EH (cell line): ENCODE data around the gene CLIC6.
A peak's percentile ranks its signal among the peaks of the same experiment; 100 is the strongest.
"Not testable (repeated sequence)": the region's sequence is repeated elsewhere in the genome, so short reads cannot be mapped to it uniquely, and the experiment has no call there.

Experiments
- DNase-seq: peaks from one replicate; pipeline ENCODE4 v3.0.0-alpha.2; 2015; ENCODE audit warnings: low read depth

The CLIC6 gene

DNA sequence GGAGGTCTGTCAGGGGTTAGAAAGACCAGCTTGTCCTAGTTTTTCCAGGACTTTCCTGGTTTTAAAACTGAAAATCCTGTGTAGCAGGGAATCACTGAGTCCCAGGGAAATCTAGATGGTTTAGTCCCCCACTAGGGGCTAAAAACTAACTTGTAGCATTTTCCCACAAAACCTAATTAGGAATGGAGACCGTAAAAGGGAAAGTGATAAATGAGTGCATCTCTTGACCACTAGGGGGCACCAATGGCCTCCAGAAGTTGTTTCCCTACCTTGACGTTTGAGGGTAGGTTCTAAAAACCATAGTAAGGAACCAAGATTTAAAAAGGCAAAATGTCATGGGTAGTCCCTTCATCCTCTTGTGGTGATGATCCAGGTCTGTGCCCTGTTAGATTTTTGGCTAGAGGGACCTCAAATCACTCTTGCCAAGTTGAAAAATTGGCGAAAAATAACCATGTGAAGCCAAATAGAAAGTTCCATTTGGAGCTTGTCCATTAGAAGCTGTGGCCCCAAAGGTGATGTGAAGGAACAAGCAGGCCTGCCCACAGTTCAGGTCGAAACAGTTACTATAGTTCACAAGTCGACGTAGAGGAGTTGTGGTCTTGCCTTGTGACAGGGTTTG lies 24.5 kb downstream of the CLIC6 start:
- DNase-seq, result peak; percentile 78

DNA sequence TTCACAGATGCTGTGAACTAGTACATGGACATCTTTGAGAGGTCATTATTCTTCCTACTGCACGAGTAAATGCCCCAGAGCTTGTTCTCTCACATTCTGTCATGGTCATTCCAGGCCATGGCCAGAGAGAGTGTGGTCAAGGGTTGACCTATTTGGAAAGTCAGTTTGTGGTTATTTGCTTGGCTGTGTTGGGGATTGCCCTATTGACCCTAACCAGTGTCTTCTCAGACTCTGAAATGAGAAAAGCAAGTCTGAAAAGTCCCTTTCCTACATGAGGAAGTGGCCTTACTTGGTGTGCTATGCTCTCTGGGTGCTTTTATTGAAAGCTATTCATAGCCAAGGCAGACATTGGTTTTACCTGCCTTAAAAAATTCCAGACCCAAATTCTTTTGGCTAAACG lies 26.6 kb downstream of the CLIC6 start:
- DNase-seq, result peak; percentile 45

DNA sequence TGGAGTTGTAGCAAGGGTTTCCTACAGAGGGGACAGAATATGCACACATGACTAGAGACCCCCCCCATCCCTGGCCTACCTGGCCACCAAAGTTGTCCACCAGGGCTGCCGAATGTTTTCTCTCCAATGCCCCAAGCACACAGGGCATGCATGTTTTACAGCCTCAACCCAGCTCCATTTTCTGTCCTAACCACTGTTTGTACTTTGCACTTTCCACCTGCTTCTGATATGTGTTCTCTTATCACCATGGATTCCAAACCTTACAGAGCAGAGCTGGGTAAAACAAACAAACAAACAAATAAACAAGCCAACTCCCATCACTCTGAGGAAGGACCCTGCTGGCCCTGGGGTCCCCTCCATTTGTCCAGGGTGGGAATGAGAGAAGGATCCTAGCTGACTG lies 27.3 kb downstream of the CLIC6 start:
- no peak for DNase-seq

DNA sequence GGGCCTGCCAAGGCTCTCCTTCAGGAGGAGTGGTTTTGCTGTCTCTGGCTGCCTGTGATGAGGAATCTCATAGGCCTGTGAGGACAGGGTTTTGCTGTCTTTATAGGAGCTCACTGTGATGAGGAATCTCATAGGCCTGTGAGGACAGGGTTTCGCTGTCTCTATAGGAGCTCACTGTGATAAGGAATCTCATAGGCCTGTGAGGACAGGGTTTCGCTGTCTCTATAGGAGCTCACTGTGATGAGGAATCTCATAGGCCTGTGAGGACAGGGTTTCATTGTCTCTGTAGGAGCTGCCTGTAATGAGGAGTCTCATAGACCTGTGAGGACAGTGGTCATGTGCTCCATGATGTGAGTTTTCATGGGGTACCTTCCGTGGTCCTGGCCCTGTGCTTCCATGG lies 29.0 kb downstream of the CLIC6 start:
- no peak for DNase-seq

DNA sequence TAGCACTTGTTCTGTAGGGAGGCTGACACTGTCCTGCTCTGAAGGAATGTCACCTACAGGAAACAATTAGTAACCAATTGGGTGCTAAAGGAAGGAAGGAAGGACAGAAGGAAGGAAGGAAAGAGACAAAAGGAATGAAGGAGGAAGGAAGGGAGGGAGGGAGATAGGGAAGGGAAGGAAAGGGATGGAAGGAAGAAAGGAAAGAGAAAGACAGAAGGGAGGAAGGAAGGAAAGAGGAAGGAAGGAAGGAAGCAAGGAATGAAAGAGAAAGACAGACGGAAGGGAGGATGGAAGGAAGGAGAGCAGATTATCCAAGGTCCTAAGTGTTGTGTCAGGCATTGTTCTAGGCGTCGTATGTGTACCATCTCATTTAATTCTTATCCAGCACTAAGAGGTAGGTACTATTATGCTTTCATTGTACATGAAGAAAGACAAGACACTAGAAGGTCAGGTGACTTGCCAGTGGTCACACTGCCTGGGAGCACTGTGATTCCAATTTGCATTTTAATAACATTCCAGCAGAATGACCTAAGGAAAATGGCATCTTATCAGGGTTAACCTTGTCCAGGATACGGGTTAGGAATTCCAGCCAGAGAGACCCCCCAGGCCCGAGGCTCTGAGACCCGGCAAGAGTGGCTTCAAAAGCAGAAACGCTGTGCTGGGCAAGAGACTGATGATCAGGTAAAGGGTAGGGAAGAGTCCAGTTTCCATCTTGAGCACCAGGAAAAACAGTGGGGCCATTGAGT lies 29.6 kb downstream of the CLIC6 start:
- DNase-seq, result peak; percentile 48

DNA sequence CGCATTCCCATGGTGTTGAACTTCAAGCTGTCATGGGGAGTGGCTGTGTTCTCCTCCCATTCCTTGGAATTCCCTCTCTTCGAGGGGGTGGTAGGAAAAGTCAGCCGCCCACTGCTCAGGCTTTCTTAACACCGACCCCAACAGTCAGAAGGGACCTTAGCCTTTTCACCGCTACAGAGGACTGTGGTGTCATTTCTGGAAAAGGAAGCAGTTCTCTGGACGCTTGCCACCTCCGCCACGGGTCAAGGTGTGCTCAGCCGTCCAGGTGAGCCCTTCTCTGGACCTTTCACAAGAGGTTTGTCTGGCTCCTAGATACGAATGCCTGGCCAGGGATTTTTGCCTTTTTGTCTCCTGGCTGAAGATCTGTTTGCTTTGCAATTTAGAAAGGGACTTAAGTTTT lies 31.8 kb downstream of the CLIC6 start:
- DNase-seq, result no peak

DNA sequence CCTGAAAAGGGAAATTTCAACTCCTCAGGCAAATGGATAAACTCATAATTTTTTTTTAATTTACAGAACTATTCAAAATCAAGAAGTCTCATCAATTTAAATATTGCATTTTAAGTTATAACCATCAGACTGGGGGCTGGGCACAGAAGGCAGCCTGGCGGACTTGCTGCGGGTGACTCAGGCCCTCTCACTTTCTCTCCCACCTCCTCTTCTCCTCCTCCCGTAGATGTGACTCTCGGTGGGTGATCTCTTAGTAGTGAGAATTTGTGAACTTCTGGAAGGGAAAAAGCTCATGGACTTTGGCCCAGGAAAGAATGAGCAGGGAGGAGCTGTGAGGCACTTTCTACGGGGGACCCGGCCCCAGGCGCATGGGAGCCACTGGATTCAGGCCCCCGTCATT lies 32.9 kb downstream of the CLIC6 start:
- peak; percentile 81 for DNase-seq

DNA sequence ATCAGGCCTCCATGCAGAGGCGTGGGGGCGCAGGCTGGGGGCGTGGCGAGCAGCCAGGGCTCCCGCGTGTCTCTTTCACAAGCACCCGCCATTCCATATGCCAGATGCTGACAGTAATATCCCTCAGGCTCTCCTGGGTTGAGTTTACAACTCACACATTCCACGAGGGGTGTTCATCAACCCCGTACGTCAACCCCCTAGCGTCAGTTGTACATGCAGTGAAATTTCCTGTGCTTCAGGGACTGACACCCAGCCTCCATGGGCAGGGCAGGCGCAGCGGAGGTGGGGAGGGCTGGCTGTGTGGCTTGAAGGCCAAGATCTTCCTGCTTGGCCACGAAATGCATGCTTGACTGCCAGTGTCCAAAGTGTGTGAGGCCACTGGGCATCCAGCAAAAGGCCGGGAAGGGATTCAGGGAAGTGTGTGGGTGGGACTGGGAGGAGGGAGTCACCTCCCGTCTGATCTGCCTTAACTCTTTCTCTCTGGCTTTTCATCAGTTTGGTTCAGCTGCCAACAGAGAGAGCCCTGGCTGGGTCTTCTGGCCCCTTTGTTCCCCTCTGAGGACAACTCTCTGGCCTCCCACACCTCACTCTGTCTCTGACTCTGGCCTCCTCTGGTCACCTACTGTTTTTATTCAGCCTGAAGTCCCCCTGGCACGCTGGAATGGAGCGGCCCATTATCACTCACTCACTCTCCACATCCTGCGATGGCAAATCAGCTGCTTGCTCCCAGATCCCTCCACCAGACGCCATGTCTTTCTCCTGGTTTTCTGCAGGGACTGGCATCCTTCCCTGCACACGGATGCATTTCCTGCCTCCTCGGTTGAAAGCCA lies 33.8 kb downstream of the CLIC6 start:
- peak; percentile 100 for DNase-seq

DNA sequence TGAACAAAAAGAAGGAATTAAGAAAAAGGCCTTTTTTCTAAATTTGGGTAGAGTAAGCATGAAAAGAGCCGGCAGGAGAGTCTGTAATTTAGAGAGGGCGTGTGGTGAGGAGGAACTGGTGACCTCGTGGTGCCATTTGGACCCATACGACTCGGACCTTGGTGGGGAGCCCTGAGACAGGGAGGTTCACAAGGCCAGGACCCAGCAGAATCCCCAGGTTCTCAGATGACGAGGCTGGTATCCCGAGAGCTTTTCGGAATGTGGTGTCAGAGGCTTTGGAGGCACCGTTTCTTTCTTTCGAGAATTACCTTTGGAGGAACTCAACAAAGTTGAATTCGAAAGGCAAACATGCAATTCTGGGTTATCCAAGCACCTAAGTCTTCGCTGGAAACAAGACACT lies 34.8 kb downstream of the CLIC6 start:
- DNase-seq, result no peak

DNA sequence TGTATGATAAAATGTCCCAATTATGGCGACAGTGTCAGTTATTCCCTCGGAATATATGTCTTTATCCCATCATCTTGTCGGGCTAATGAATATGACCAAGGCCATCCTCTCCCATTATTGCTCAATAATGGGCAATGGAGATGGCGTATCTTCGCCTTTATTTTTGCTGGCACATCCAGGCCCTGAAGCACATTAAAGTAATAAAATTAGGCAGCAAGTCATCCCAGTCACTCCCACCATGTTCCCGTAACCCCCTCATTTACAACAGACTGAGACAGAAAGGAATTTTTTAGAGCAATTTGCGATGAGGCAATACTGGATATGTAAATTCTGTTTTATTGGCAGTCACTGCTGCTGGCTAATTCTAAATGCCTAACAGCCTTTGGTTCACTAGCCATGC lies 35.3 kb downstream of the CLIC6 start:
- DNase-seq, result peak; percentile 96

DNA sequence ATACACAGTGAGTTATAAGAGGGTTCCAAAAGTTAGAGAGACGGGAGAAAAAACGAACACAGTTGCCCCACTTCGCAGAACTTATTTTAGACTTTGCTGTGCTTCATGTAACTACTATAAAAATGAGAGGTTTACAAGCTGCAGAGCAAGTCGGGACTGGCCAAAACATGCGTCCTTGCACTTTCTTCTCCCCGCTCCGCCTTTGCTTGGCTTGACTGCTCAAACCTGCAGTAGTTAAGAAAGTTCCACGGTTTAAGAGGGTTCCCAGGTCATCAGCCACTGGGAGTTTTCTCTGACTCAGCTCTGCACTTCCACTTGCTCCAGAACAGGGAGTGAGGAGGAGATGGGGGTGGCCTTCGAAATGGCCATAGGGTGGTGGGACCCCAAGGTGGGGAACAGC lies 36.2 kb downstream of the CLIC6 start:
- no peak for DNase-seq

DNA sequence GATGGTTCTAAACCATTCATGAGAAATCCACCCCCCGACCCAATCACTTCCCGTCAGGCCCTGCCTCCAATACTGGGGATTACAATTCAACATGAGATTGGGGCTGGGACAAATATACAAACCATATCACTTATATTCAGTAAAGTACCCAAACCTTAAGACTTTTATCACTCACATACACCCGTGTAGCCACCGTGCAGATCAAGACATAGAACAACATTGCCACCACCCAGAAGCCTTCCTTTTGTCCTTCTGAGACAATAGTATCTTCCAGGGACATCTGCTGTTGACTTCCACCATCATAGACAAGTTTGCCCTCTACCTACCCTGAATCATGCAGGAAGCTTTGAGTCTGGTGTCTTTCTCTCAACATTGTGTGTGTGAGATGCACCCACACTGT lies 37.5 kb downstream of the CLIC6 start:
- DNase-seq, result no peak

DNA sequence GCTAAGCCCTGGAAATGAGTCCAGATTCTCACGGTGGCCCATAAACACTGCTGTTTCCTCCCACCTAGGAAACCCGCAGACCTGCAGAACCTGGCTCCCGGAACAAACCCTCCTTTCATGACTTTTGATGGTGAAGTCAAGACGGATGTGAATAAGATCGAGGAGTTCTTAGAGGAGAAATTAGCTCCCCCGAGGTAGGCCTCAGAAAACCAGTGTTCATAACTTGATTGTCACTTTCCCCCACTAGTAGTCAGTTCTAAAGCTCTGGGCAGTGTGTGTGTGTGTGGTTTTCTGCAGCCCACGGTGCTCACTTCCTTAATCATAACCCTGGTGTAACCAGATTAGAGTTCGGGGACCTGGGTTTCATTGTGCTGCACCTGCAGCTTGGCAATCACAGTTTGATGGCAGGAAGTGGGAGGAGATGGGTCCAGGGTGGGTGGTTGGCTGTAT lies 39.1 kb downstream of the CLIC6 start:
- no peak for DNase-seq

DNA sequence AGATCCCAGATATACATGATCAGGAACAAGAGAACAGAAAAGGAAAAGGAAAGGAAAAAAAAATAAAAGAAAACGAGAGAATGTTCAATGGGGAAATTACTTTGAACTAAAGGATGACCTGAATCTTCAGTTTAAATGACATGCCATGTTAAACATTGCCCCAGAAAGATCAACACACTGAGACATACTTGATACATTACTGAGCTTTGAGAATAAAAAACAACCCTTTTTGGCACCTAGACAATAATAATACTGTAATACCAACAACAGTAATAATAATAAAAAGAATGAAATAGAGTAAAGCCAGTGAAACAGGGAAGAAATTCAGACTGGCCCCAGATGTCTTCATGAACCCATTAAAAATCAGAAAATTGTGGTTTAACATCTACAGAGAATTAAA lies 44.8 kb downstream of the CLIC6 start:
- peak; percentile 31 for DNase-seq

DNA sequence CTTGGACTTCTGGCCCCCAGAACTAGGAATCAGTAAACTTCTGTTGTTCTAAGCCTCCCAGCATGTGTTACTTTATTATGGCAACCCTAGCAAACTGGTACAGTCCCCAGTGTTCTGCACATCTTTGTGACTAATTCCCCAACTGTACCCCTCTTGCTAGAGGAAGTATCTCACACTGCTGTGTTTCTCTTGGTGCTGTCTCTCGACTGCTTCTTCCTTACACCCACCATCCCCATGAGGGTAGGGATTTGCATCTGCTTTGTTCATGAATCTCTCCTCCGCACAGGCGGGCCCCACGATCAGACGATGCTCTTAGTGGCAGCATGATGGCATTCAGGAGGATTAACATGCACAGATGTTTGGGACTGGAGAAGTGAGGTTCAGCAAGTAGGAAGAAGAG lies 46.7 kb downstream of the CLIC6 start:
- no peak for DNase-seq

DNA sequence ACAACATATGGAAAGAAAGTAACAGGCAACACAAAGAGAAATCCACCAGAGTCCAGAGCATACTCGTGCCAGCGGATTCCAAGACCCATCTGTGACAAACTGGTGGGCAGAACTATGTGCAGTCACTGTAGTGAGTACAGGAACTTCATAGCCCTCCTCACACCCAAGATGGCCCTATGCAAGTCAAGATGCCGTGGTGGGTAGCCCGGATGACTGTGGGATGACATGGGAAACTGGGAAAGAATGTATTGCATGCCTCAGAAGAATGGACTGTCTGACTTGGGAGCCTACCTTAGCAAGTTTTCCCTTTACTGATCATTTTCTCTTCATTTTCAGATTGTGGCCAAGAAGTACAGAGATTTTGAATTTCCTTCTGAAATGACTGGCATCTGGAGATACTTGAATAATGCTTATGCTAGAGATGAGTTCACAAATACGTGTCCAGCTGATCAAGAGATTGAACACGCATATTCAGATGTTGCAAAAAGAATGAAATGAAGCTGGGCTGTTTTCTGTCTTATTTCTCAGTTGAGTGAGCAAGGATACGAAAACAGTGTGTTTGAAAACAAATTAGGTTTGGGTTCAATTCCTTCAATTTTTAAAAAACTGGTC lies 47.3 kb downstream of the CLIC6 start:
- DNase-seq, result peak; percentile 47

DNA sequence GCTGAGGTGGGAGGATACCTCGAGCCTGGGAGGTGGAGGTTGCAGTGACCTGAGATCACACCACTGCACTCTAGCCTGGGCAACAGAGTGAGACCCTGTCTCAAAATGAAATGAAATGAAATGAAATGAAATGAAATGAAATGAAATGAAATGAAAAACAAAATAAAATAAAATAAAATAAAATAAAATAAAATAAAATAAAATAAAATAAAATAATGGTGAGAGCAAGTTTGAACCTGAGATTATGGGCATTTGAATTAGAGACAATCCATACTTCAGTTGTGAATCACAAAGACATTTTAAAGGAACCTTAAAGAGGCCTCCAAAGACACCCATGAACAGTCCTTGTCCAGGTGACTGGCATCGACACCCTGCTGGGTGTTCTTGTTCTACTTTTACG lies 49.7 kb downstream of the CLIC6 start:
- DNase-seq, result not testable (repeated sequence)

DNA sequence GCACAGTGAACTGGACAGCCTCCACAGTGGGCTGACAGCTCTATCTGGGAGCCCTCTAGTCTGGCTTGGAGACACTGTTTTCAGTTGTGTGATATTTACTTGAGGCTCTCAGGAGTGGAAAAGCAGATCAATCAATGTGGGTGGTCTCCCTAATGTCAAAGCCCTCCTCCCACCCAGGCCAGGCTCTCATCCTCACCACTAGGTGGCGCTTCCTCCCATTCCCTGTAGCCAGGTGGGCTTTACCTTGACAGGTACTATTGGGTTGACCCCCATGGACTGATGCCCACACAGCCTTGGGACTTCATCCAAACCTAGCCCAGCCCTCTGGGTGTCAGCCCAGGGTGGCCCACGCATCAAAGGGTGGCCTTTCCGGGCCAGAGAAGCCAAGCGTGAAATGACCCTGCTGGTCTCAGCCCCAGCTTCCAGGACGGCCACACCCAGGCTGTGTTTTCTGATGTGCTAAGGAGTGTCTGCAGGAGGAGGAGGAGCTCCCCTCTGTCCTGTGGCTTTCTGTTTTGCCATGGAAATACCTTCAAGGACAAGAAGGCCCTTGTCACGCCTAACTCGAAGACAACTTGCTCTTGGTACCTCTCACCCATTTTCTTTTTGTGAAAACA lies 54.0 kb downstream of the CLIC6 start:
- no peak for DNase-seq

DNA sequence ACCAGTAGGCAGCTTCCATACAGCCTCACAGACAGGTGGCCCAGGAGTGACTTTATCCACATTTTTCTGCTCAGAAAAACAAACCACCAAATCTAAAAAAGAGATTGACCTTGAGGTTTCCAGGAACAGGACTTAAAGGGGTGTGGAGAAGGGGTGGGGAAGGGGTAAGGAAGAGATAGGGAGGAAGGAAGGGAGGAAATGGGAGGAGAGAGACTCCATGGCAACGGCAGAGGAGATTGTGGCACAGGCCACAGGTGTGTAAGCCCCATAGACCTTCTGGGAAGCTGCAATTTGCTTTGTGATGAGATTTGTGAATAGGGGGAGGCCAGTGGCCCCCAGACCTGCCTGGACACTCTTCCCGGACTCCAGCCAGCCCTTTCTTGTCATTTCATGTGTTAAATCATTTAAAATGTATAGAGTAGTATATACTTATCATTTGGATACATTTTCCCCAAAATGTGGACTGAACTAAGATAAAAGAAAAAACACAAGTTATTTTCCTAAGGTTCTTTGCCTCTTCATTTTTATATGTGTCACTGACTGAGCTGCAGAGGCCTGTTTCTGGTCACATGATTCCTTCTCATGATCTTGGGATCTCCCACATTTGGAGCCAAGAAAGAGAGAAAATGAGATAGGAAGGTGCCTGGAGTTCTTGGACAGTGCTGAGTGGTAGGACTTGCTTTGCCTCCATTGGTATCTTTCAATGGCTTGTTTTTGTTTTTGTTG lies 55.5 kb downstream of the CLIC6 start:
- peak; percentile 21 for DNase-seq

DNA sequence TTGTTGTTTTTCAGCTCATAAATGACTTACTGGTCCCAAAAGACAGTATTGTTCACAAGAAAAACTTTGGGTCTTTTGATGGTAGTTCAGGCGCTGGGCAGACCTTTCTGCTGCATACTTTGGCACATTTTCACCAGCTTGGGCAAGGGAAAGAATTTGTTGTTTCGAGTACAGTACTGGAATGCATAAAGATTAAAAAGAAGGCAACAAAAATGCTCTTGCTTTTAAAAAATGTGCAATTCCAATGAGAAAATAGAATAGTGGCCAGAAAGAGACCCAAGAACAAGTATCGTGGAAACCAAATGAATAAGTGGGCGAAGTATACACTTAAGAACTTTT lies 56.0 kb downstream of the CLIC6 start:
- DNase-seq, result peak; percentile 45

DNA sequence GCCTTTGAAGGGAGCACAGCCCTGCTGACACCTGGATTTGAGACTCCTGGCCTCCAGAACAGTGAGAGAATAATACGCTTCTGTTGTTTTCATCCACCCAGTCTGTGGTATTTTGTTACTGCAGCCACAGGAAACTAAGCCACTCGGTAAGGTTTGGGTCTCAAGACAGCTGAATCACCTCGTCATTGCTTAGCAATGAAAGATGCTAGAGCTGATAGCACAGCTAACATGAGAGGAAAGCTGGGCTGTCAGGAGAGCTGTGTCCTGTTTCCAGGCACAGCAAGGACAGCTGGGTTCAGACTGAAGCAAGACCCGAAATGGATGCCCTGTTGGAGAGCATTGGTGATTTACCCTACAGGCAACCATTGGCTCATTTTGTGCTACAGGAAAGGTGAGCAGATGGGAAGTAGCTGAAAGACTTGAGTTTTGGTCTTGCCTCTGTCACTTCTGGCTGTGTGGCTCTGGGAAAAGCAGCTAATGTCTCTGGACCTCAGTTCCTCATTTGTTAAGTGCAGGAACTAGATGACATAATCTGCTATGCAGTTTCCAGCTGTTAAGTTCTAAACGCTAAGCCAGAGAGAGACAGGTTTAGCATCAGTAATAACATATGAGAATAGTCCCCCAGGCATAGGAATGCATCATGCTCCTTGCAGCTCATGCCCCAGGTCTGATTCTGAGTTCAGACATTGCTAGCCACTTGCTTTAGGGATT lies 58.0 kb downstream of the CLIC6 start:
- peak; percentile 86 for DNase-seq
